Right atrium auricular region (tissue), 2 donors: ENCODE results near the gene PRDM5. TPM values are rescaled to one million over a fixed set of nuclear protein-coding genes. Genes with fewer than 3 reads are reported as not detected.

Source experiments
- DNase-seq: peaks from one replicate; pipeline ENCODE4 v3.0.0-alpha.2; 2019; ENCODE audit warnings: low spot score
- H3K27ac ChIP-seq, 2 donors: fragments of 200-600 bp; sonication (generic); 1 replicate in 1 of 2; 2 replicates in 1 of 2; pipeline ENCODE4 v1.5.1; 2016 to 2019
- H3K27me3 ChIP-seq, 2 donors: fragments of 200-600 bp; sonication (generic); one replicate each; pipeline versions ENCODE4 v1.5.1 to v1.6.0; 2017 to 2019
- H3K36me3 ChIP-seq: fragments of 200-600 bp; sonication (generic); one replicate; pipeline ENCODE4 v1.5.1; 2016
- H3K4me1 ChIP-seq, 2 donors: fragments of 200-600 bp; sonication (generic); one replicate each; pipeline versions ENCODE4 v1.5.1 to v1.6.0; 2017 to 2019
- H3K4me3 ChIP-seq, 2 donors: fragments of 200-600 bp; sonication (generic); 1 replicate in 1 of 2; 2 replicates in 1 of 2; pipeline ENCODE4 v1.5.1; 2017 to 2019; ENCODE audit warnings: mild to moderate bottlenecking in 1 of 2, moderate library complexity in 1 of 2
- H3K9me3 ChIP-seq, 2 donors: fragments of 200-600 bp; sonication (generic); one replicate each; pipeline ENCODE4 v1.5.1; 2019
- total RNA-seq, 2 donors: library from RNA; depleted of rRNA; stranded (reverse); fragments of >200 nt; gene quantifications; one replicate each; pipeline ENCODE4 v1.1.0, GENCODE V29; 2016
- TF ChIP-seq, protein P1 (sequence below), 2 donors: fragments of 200-600 bp; sonication (generic); IDR thresholded peaks; one replicate each; pipeline ENCODE4 v1.5.1; 2019; ENCODE audit warnings: antibody characterized with exemption in 2 of 2

Gene PRDM5
- total RNA-seq, 2 donors from 2014 or later, result 8.1 to 12.8 TPM

DNA sequence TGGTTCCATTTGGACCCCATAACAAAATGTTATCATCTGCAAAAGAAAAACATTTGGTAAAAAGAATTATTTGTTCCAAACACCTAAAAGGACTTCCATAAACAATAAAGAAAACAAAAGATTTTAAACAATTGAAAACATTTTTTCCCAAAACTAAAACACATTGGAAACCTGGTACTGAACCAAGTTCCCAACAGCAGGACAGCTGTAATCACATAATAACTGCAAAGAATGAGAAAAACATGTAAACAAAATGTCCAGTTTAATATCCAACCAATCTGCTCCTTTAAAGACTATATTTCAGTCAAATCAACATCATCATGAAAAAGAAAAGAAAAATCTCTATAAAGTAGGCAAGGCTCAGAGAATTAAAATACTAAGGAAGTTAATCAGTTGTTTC is 36.3 kb downstream of the PRDM5 start:
- DNase-seq, result no peak
- TF ChIP-seq, protein P1, sequence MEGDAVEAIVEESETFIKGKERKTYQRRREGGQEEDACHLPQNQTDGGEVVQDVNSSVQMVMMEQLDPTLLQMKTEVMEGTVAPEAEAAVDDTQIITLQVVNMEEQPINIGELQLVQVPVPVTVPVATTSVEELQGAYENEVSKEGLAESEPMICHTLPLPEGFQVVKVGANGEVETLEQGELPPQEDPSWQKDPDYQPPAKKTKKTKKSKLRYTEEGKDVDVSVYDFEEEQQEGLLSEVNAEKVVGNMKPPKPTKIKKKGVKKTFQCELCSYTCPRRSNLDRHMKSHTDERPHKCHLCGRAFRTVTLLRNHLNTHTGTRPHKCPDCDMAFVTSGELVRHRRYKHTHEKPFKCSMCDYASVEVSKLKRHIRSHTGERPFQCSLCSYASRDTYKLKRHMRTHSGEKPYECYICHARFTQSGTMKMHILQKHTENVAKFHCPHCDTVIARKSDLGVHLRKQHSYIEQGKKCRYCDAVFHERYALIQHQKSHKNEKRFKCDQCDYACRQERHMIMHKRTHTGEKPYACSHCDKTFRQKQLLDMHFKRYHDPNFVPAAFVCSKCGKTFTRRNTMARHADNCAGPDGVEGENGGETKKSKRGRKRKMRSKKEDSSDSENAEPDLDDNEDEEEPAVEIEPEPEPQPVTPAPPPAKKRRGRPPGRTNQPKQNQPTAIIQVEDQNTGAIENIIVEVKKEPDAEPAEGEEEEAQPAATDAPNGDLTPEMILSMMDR (IDR thresholded peaks at IDR 0.05), result no peak
- H3K27me3 ChIP-seq, result no peaks in the 10 kb centered on the region

DNA sequence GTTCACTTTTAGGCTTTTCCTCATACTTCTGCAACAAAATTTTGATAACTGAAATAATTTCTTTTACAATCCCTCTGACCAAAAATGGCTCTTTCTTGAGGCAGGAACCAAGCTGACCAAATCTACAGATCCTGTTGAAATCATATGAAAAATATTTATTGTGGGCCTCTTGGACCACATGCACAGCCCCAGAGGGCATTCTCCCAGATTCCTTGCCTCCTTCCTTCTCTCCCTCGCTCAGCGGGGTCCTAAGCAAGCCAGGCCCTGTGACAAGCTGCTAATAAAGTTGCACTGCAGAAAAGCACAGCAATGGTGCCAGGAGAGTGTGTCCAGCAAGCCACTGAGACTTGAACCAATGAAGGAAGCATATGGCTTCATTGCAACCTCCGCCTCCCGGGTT is 40.7 kb downstream of the PRDM5 start:
- Histone ChIP-seq H3K4me3 (no peak overlapping the region), H3K27me3 (no peaks in the 10 kb centered on the region), H3K36me3 (no peaks in the 10 kb centered on the region), H3K27ac (no peak overlapping the region), H3K9me3 (peaks cover 0 to 9% of the 10 kb centered on the region in 2 donors), H3K4me1 (no peaks in the 10 kb centered on the region)
- no peak for DNase-seq
- TF ChIP-seq, protein P1 (IDR thresholded peaks at IDR 0.05), result no peak

More for the DNA sequence above, 36.3 kb downstream of the PRDM5 start:
- H3K27ac ChIP-seq, result no peak overlapping the region
- peaks cover 0 to 7% of the 10 kb centered on the region in 2 donors for H3K9me3 ChIP-seq
- H3K36me3 ChIP-seq, result no peaks in the 10 kb centered on the region
- H3K4me1 ChIP-seq, result no peaks in the 10 kb centered on the region
- H3K4me3 ChIP-seq, result no peak overlapping the region

DNA sequence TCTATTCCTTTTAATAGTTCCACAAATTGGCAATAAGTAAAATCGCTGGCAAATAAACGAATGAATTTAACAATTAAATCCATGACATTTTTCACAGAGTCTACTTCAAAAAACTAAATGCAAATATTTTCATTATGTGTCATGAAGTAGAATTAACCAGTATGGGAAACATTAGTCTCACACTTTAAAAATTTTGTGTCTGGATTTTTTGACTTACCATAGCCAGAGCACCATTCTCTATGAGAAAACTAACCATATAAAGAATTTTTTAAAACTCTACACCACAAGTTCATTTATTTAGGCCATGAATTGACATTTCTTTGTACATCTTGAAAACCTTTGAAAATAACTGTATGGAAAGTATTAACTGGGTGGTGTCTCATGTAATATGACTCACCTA is 41.2 kb downstream of the PRDM5 start:
- H3K9me3 ChIP-seq, result peaks cover 0 to 9% of the 10 kb centered on the region in 2 donors
- no peaks in the 10 kb centered on the region for H3K36me3 ChIP-seq
- TF ChIP-seq, protein P1 (IDR thresholded peaks at IDR 0.05), result no peak
- H3K27ac ChIP-seq, result no peak overlapping the region
- no peak for DNase-seq
- no peak overlapping the region for H3K4me3 ChIP-seq
- no peaks in the 10 kb centered on the region for H3K4me1 ChIP-seq
- no peaks in the 10 kb centered on the region for H3K27me3 ChIP-seq

DNA sequence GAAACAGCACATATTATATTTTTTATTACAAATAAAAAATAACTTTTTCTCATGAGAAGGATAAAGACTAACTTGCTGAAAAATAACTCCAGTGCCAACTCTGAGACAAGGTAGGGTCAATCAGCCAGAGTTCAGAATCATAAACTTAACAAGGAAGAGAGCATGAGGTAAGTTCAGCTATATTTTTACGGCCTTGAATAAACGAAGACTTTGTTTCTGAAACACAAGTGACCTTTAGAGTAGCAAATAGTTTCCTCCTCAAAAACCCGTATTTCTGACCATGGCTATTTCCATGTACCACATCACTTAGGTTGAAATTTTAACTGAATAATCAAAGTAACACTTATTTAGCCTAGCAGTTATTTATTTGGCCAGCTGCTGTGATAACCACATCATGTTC is 45.5 kb downstream of the PRDM5 start:
- no peak for DNase-seq
- Histone ChIP-seq H3K27me3 (no peaks in the 10 kb centered on the region), H3K9me3 (peaks cover 0 to 9% of the 10 kb centered on the region in 2 donors), H3K27ac (no peak overlapping the region), H3K4me3 (no peak overlapping the region), H3K36me3 (no peaks in the 10 kb centered on the region), H3K4me1 (peaks cover 0 to 12% of the 10 kb centered on the region in 2 donors)
- TF ChIP-seq, protein P1 (IDR thresholded peaks at IDR 0.05), result no peak

DNA sequence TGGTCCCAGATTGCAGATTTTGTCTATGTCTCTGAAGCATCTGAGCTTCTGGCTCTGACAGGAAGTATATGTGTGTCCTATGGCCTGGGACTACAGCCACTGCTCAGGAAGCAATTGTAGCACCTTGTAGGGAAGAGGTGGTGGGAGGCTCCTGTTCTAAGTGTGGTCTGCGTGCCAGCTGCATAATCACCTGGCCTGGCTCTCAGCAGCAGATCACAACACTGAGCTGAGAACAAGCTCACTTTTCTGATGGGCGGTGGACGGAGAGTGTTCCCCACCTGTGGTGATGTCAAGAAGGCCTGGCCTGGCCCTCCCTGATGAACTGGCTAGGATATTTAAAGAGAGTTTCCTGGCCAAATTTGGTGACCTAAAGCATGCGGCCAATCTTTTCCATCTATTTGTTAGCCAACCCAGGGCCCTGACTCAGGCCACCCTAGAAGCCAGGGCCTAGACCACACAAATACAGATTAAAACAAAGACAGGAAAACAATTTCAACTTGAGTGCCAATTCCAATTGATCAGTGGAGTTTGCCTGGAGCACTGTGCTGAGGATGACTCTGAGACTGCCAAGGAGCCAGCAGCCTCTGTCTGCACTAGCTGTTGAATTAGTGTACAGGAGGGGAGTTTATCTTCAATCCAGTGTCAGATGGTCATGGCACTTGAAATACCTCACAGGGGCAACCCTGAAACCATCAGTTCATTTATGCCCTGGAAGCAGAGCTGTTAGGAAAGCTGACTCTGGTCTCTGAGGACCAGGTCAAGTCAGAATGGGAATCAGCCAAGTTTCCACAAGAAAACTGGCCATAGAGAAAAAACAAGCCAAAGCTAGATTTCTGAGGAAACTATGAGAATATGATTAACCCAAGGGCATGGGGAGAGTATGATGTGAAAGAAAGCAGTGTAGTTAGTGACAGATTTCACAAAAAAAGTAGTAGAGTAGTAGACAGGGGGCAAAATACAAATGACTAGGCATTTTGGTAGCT is 47.4 kb downstream of the PRDM5 start:
- Histone ChIP-seq H3K27ac (no peak overlapping the region), H3K9me3 (peaks cover 0 to 9% of the 10 kb centered on the region in 2 donors), H3K4me1 (peaks cover 0 to 12% of the 10 kb centered on the region in 2 donors), H3K27me3 (no peaks in the 10 kb centered on the region), H3K4me3 (no peak overlapping the region), H3K36me3 (no peaks in the 10 kb centered on the region)
- TF ChIP-seq, protein P1 (IDR thresholded peaks at IDR 0.05), result no peak
- DNase-seq, result no peak
